Caco-2 (cell line): ENCODE data around the gene DGKI. TPM values are rescaled to one million over a fixed set of nuclear protein-coding genes. Genes with fewer than 3 reads are reported as not detected.

Source experiments
- BruUV-seq: library from RNA; stranded (reverse); fragments of 400-500 nt; replicated peaks from 2 replicates; lab custom pipeline; 2021; lab: Mats Ljungman, UMichigan
- CTCF ChIA-PET: fragments of 300-600 bp; sonication (Branson Sonifier 250); formaldehyde crosslinking; loops from one replicate; lab custom pipeline; 2022; ENCODE audit warnings: antibody characterized with exemption; lab: Charles Lee
- POLR2A ChIA-PET: fragments of 300-600 bp; sonication (Branson Sonifier 250); formaldehyde crosslinking; loops from one replicate; lab custom pipeline; 2022; ENCODE audit warnings: antibody characterized with exemption; lab: Charles Lee
- DNase-seq, 2 experiments: peaks; one replicate each; pipeline versions ENCODE4 v3.0.0 to v3.0.0-alpha.2; 2020 to 2022
- H3K27me3 ChIP-seq: replicated peaks from 2 replicates; pipeline ENCODE4 v1.6.0; 2011; ENCODE audit warnings: low read length; ENCODE audit not compliant: control insufficient read depth, insufficient read depth
- H3K36me3 ChIP-seq: 2 replicates; pipeline ENCODE4 v1.5.1; 2011; ENCODE audit warnings: low read length; ENCODE audit not compliant: control insufficient read depth, insufficient read depth
- H3K4me1 ChIP-seq: fragments of 250-450 bp; sonication (Bioruptor Pico); 2 replicates; pipeline ENCODE4 v1.5.1; 2020; ENCODE audit warnings: mild to moderate bottlenecking
- H3K4me3 ChIP-seq: 2 replicates; pipeline ENCODE4 v1.5.1; 2011; ENCODE audit warnings: low read depth, mild to moderate bottlenecking, control low read depth, low read length
- H3K9me3 ChIP-seq: fragments of 250-450 bp; sonication (Bioruptor Pico); 2 replicates; pipeline ENCODE4 v1.5.1; 2020; ENCODE audit warnings: mild to moderate bottlenecking, moderate library complexity
- H3K27ac Mint-ChIP-seq: one replicate; pipeline ENCODE4 v1.8.0; 2022; ENCODE audit warnings: mixed read lengths; ENCODE audit not compliant: unreplicated experiment
- H3K27me3 Mint-ChIP-seq: one replicate; pipeline ENCODE4 v1.8.0; 2022; ENCODE audit warnings: mixed read lengths; ENCODE audit not compliant: insufficient read depth, unreplicated experiment
- H3K36me3 Mint-ChIP-seq: one replicate; pipeline ENCODE4 v1.8.0; 2022; ENCODE audit warnings: mild to moderate bottlenecking, mixed read lengths; ENCODE audit not compliant: insufficient read depth, unreplicated experiment
- H3K4me1 Mint-ChIP-seq: one replicate; pipeline ENCODE4 v1.8.0; 2022; ENCODE audit warnings: low read depth, mixed read lengths; ENCODE audit not compliant: unreplicated experiment
- H3K4me3 Mint-ChIP-seq: one replicate; pipeline ENCODE4 v1.8.0; 2022; ENCODE audit warnings: mild to moderate bottlenecking, moderate library complexity, mixed read lengths; ENCODE audit not compliant: unreplicated experiment
- H3K9me3 Mint-ChIP-seq: one replicate; pipeline ENCODE4 v1.8.0; 2022; ENCODE audit warnings: mixed read lengths; ENCODE audit not compliant: unreplicated experiment
- CTCF ChIP-seq, 2 experiments: fragments of 200-600 bp in 1 of 2; IDR thresholded peaks; 1 replicate in 1 of 2; 2 replicates in 1 of 2; pipeline versions ENCODE4 v1.5.1 to v1.8.0; 2011 to 2022; ENCODE audit warnings: antibody characterized with exemption in 1 of 2, control low read depth in 1 of 2, inconsistent platforms in 1 of 2, low read depth in 1 of 2, low read length in 1 of 2, mild to moderate bottlenecking in 1 of 2, moderate library complexity in 1 of 2; ENCODE audit not compliant: insufficient read depth in 1 of 2, severe bottlenecking in 1 of 2, unreplicated experiment in 1 of 2
- intact Hi-C: fragments of 100-400 bp; cut with micrococcal nuclease; formaldehyde crosslinking; loops from one replicate; pipeline ENCODE4 v1.10.0; 2022; ENCODE audit not compliant: unreplicated experiment
- total RNA-seq: library from RNA; stranded (reverse); gene quantifications from 2 replicates; pipeline ENCODE4 v1.2.3, GENCODE V29; 2022

DGKI gene
- total RNA-seq, 1 experiment from 2014 or later = 0.84 TPM

GRCh38 chr7:137513091-137513490, 333.7 kb downstream of the DGKI start:
- H3K9me3 ChIP-seq = peaks cover 3% of the 10 kb centered on the region; the same call in 1 of the 2 replicates
- no peak for DNase-seq
- H3K4me1 ChIP-seq = peaks cover 5% of the 10 kb centered on the region; the same call in 1 of the 2 replicates
- CTCF ChIA-PET = no interaction called here
- no peaks in the 10 kb centered on the region for H3K36me3 ChIP-seq
- H3K4me3 ChIP-seq = no peak overlapping the region
- intact Hi-C loops = no loop called here
- BruUV-seq = no TSS peak
- peaks cover 10% of the 10 kb centered on the region for H3K27me3 Mint-ChIP-seq
- H3K36me3 Mint-ChIP-seq = no peaks in the 10 kb centered on the region
- no peak overlapping the region for H3K4me3 Mint-ChIP-seq
- H3K4me1 Mint-ChIP-seq = no peaks in the 10 kb centered on the region
- peaks cover 9% of the 10 kb centered on the region for H3K9me3 Mint-ChIP-seq
- H3K27me3 ChIP-seq = no peaks in the 10 kb centered on the region
- TF ChIP-seq CTCF (IDR thresholded peaks at IDR 0.05; ENCODE audit: insufficient read depth in 1 of 2, low read depth in 1 of 2, low read length in 1 of 2, severe bottlenecking in 1 of 2, unreplicated experiment in 1 of 2) = no peak
- no peak overlapping the region for H3K27ac Mint-ChIP-seq
- POLR2A ChIA-PET = no interaction called here

GRCh38 chr7:137507096-137507495, 339.7 kb downstream of the DGKI start:
- ChIA-PET CTCF (no interaction called here), POLR2A (no interaction called here)
- H3K27me3 Mint-ChIP-seq = peaks cover 3% of the 10 kb centered on the region
- Histone ChIP-seq H3K4me1 (peaks cover 5% of the 10 kb centered on the region; the same call in 1 of the 2 replicates), H3K4me3 (no peak overlapping the region), H3K9me3 (no peaks in the 10 kb centered on the region), H3K27me3 (no peaks in the 10 kb centered on the region), H3K36me3 (no peaks in the 10 kb centered on the region)
- TF ChIP-seq CTCF (IDR thresholded peaks at IDR 0.05; ENCODE audit: insufficient read depth in 1 of 2, low read depth in 1 of 2, low read length in 1 of 2, severe bottlenecking in 1 of 2, unreplicated experiment in 1 of 2) = no peak
- BruUV-seq = no TSS peak
- H3K36me3 Mint-ChIP-seq = no peaks in the 10 kb centered on the region
- intact Hi-C loops = no loop called here
- no peak for DNase-seq
- H3K4me1 Mint-ChIP-seq = no peaks in the 10 kb centered on the region
- H3K27ac Mint-ChIP-seq = no peak overlapping the region
- H3K4me3 Mint-ChIP-seq = no peak overlapping the region
- H3K9me3 Mint-ChIP-seq = peaks cover 9% of the 10 kb centered on the region

DNA sequence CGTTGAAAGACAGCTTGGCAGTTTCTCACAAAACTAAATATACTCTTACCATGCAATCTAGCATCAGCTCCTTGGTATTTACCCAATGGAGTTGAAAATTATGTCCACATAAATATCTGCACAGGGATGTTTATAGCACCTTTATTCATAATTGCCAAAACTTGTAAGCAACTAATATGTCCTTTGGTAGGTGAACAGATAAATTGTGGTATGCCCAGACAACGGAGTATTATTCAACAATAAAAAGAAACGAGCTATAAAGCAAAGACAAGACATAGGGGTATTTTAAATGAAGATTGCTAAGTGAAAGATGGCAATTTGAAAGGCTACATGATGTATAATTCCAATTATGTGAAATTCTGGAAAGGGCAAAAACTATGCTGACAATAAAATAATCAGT, 340.7 kb downstream of the DGKI start:
- H3K36me3 ChIP-seq = no peaks in the 10 kb centered on the region
- Mint-ChIP-seq H3K9me3 (peaks cover 9% of the 10 kb centered on the region), H3K4me1 (no peaks in the 10 kb centered on the region), H3K36me3 (no peaks in the 10 kb centered on the region), H3K27ac (no peak overlapping the region), H3K27me3 (peaks cover 6% of the 10 kb centered on the region), H3K4me3 (no peak overlapping the region)
- H3K27me3 ChIP-seq = no peaks in the 10 kb centered on the region
- no peak for TF ChIP-seq CTCF (IDR thresholded peaks at IDR 0.05; ENCODE audit: insufficient read depth in 1 of 2, low read depth in 1 of 2, low read length in 1 of 2, severe bottlenecking in 1 of 2, unreplicated experiment in 1 of 2)
- H3K9me3 ChIP-seq = no peaks in the 10 kb centered on the region
- H3K4me3 ChIP-seq = no peak overlapping the region
- ChIA-PET POLR2A (no interaction called here), CTCF (no interaction called here)
- DNase-seq = no peak
- intact Hi-C loops = no loop called here
- BruUV-seq = no TSS peak
- H3K4me1 ChIP-seq = peaks cover 5% of the 10 kb centered on the region; the same call in 1 of the 2 replicates
